ENCODE measurements around the gene KCNQ1.
A peak's percentile ranks its signal among the peaks of the same experiment; 100 is the strongest.

Gene KCNQ1

GRCh38 chr11:2837096-2837601, 392.3 kb downstream of the KCNQ1 start:
- peak; percentile 17 for DNase-seq

DNA sequence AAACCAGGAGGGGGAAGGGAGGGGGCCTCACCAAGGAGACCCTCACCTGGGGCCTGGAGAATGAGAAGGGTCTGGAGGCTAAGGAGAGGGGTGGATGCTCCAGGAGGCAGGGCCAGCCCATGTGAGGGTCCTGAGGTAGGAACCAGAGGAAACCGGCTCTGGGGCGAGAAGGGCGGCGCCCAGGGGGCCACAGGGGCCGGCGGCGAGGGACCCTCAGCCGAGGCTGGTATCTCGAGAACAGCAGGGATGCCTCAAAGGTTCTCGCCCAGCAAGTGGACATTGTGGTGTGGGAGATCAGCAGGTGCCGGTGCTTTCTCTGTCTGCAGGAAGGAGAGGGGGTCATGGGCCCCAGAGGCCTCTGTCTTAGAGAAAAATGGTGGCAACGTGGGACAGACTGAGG, 392.8 kb downstream of the KCNQ1 start:
- DNase-seq = no peak

GRCh38 chr11:2838091-2838490, 393.3 kb downstream of the KCNQ1 start:
- no peak for DNase-seq

DNA sequence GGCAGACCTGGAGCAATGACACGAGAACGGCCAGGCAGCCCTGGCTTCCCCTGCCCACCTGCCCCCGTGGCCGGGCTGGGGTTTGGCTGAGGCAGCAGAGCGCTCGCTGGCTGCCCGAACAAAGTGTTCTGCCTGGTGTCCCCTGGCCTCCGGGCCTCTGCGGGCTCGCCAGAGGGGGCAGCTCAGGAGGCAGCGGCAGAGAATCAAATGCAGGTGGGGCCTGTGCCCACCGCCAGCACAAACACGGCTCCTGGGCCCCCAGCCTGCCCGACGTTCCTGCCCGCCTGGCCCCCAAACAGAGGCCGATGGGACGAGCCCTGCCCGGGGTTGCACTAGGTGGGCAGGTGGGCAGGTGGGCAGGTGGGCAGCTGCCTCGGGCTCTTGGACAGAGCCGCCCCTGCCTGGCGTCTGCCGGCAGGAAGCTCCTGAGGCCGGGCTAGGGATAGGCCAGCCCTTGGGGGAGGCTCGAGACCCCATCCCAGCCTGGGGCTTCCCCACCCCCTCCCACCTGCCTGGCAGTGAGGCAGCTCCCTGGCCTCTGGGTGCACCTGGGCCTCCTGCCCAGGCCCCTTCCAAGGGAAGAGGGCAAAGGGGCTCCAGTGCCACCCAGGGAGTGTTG, 394.0 kb downstream of the KCNQ1 start:
- DNase-seq = no peak

DNA sequence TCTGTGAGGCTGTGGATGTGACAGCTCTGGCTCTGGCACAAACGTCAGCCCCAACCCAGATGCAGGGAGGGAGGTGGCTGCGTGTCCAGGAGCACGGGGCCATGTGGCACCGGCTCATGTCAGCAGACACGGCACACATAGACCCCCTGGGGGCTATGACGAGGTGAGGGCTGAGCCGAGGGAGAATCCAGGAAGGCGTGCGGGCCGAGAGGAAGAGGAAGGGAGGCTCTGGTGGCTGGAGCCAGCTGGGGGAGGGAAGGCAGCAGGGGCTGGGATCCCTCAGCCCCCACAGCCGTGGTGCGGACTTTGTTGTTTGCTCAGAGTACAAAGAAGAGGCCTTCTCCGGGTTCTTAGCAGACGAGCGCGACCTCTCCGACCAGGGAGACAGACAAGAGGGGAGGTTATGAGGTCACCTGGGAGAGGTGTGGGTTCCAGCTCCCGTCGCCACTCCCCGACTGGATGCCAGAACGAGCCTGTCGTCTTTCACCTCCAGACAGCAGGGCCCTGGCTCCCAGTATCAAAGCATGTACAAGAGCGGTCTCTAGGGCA, 394.7 kb downstream of the KCNQ1 start:
- no peak for DNase-seq

- DNase-seq = no peak
These were observed 396.8 kb downstream of the KCNQ1 start for GRCh38 chr11:2841411-2842190.

DNA sequence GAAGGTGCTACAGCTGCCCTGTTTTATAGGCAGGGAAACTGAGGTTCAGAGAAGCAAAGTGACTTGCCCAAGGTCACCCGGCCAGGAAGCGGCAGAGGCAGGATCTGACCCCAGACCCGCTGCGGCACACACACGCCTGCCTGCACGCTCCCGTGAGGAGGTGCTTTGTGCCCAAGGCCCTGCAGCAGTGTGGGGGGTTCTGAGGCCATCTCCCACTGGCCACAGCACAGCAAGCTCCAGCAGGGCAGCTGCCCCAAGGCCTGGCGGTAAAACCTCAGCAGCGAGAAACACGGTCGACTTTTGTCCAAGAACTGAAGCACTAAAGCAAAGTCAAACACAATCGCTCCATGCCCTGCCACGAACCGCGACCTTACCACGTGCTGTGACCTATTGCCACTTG, 398.1 kb downstream of the KCNQ1 start:
- DNase-seq = no peak

DNA sequence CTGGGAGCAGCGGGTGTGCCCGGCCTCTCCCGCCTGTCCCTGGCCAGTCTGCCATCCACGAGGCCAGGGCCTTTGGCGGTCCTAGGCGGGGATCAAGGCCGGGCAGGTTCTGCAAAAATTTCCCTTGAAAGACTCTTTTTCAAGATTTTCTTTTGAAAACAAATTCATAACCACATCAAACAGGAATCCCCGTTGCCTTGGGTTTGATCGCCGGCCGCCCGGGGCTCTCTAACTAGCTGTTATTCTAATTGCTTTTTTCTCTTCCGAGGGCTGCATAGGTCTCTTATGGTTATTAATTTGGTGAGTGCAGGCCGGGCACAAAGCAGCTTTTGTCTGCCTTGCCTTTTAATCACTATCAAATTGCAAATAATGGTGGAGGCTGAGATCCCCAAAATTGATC, 398.7 kb downstream of the KCNQ1 start:
- DNase-seq = no peak

GRCh38 chr11:2844116-2844842, 399.5 kb downstream of the KCNQ1 start:
- DNase-seq = no peak

- DNase-seq = no peak
These were observed 400.2 kb downstream of the KCNQ1 start for GRCh38 chr11:2844996-2845395.

- no peak for DNase-seq
These were observed 401.2 kb downstream of the KCNQ1 start for GRCh38 chr11:2846056-2846455.

- DNase-seq = no peak
These were observed 401.7 kb downstream of the KCNQ1 start for GRCh38 chr11:2846470-2846869.

GRCh38 chr11:2847561-2847960, 402.8 kb downstream of the KCNQ1 start:
- no peak for DNase-seq

DNA sequence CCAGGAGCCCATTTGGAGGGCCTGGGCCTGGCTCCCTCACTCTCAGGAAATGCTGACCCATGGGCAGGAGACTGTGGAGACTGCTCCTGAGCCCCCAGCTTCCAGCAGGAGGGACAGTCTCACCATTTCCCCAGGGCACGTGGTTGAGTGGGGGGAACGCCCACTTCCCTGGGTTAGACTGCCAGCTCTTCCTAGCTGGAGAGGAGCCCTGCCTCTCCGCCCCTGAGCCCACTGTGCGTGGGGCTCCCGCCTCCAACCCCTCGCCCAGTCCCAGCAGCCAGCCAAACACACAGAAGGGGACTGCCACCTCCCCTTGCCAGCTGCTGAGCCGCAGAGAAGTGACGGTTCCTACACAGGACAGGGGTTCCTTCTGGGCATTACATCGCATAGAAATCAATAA, 403.7 kb downstream of the KCNQ1 start:
- DNase-seq = no peak

DNA sequence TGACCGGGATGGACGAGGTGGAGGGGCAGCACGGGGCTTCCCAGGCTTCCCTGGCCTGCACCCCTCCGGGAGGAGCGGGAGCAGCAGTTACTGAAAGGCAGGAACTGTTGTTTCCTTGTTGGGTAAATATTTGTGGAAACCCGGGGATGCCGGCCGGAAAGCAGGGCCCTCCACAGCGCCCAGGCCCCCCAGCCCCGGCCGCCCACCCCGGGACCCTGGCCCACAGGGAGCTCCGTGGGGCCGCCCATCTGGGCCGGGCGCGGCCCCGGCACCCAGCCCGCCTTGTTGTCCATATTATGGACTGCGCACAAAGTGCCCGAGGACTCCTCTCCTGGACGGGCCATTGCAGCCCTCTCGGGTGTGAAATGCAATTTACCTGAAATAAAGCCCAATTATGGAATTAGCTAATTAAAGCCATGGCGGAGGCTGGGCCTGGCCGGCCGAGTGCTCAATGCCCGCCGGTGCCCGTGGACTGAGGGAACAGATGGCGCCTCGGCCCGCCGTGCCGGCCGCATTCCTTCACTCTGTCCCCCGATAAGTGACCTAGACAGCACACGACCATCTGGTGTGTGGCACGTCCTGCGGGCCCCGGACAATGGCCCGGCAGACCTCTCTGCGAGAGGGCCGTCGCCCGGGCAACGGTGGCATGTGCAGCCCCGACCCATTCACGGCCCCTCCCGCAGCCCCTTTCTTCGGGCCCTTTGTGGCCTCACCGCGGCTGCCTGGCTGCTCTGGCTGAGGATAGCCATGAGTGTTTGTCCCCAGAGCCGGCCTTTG, 405.4 kb downstream of the KCNQ1 start:
- no peak for DNase-seq

- no peak for DNase-seq
These were observed 408.6 kb downstream of the KCNQ1 start for GRCh38 chr11:2853401-2853800.

DNA sequence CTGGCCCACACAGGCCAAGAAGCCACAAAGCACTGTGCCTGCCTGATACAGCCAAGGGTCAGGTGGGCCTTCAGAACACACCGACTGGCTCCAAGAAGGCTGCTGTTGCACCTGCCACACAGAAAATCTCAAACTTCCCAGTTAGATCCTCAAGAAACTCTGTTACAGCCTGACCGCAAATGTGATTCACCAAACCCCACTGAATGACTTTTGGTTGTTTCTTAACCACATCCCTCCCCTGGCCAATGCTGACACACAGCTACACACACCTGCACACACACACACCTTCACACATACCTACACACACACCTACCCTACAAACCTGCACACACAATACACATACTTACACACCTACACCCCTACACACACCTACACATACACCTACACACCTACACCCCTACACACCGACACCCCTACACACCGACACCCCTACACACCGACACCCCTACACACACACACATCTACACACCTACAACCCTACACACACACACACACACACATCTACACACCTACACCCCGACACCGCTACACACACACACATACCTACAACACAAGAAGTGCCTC, 409.3 kb downstream of the KCNQ1 start:
- DNase-seq = no peak

DNA sequence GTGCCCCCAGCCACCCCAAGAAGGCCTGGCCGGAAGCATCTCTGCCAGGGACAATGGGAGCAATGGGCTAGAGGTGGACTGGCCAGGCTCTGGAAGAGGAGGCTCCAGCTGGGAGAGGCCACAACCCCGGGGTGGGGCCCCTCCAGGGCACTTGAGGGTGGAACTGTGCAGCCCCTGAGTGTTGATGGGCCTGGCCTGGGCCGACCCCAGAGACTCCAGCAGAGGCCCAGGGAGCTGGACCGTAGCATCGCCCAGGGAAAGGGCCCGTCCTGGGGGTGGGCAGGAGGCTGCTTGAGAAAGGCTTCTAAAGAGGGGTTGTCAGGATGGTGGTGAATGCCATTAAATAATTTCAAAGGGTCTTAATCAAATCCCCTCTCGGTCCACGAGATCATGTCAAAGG, 410.4 kb downstream of the KCNQ1 start:
- no peak for DNase-seq

GRCh38 chr11:2857276-2857675, 412.5 kb downstream of the KCNQ1 start:
- DNase-seq = no peak

- DNase-seq = no peak
These were observed 413.1 kb downstream of the KCNQ1 start for GRCh38 chr11:2857918-2858317.

DNA sequence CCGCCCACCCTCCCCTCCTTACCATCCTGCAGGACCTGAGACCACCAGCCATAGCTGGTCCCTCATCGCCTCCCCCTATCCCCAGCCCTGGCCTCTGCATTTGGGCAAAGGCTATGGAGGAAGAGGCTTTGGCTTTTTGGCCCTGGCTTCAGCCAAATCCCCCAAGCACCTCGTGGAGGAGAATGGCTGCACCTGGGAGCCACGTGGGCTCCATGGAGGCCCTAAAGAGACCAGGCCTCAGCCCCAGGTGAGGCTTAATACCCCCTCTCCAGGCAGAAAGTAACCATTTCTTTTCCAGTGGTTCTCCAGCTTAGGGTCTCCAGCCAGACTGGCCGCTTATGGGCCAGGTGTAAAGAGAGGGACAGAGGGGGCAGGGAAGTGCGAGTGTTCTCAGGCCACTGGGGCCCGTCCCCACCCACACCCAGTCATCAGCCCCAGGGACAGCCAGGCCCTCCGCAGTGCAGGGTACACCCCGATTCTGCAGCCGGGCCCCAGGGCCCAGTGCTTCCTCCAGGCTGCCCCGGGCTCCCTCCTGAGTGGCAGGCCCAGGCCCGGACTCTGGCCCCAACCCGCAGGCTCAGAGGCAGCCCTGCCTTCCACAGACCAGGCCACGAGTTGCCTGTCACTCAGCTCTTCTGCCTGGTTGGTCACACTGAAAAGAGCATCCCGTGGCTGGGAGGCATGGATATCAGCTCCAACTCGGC, 414.3 kb downstream of the KCNQ1 start:
- DNase-seq = no peak

DNA sequence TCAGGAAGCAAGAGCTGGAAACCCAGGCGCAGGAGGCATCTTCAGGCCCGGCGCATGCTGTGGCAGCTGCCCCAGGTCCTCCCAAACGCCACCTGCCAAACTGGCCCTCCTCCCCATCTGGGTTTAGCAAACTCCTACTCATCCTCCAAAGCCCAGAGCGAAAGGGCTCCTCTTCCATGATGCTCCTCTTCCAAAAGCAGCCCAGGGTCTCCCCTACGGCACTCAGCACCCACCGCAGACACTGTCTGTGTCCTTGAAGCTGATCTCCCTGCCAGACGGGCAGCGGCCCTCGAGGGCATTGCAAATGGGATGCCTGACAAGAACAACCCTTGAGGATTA, 414.9 kb downstream of the KCNQ1 start:
- DNase-seq = no peak

Measured in hematopoietic multipotent progenitor cell treated with erythropoietin and hydrocortisone succinate and interleukin-3 and kit ligand, for 8 days (in vitro differentiated cells).